Neural progenitor cell (in vitro differentiated cells): ENCODE measurements around the gene UBE2E1. TPM values are rescaled to one million over a fixed set of nuclear protein-coding genes. Genes with fewer than 3 reads are reported as not detected.
A peak's percentile ranks its signal among the peaks of the same experiment; 100 is the strongest.

Source experiments
- DNase-seq: peaks from one replicate; pipeline ENCODE4 v3.0.0-alpha.2; 2016; ENCODE audit warnings: low spot score
- H2AFZ ChIP-seq: fragments of 200-600 bp; sonication (generic); replicated peaks from 2 replicates; pipeline ENCODE4 v1.6.1; 2016; ENCODE audit warnings: antibody characterized with exemption
- H3F3A ChIP-seq: fragments of 200-600 bp; sonication (generic); 2 replicates; pipeline ENCODE4 v1.6.1; 2016; ENCODE audit warnings: antibody characterized with exemption, low read depth
- H3K27ac ChIP-seq: fragments of 200-600 bp; sonication (generic); 2 replicates; pipeline ENCODE4 v1.5.1; 2016; ENCODE audit warnings: mild to moderate bottlenecking
- H3K27me3 ChIP-seq: fragments of 200-600 bp; sonication (generic); 2 replicates; pipeline ENCODE4 v1.6.1; 2016; ENCODE audit warnings: mild to moderate bottlenecking, moderate library complexity
- H3K36me3 ChIP-seq: fragments of 200-600 bp; sonication (generic); 2 replicates; pipeline ENCODE4 v1.5.1; 2016
- H3K4me1 ChIP-seq: fragments of 200-600 bp; sonication (generic); 2 replicates; pipeline ENCODE4 v1.6.1; 2016; ENCODE audit warnings: mixed run types
- H3K4me2 ChIP-seq: fragments of 200-600 bp; sonication (generic); 2 replicates; pipeline ENCODE4 v1.6.1; 2016
- H3K4me3 ChIP-seq: fragments of 200-600 bp; sonication (generic); 2 replicates; pipeline ENCODE4 v1.5.1; 2016
- H3K79me2 ChIP-seq: fragments of 200-600 bp; sonication (generic); 2 replicates; pipeline ENCODE4 v1.6.1; 2016; ENCODE audit warnings: low read depth
- H3K9ac ChIP-seq: fragments of 200-600 bp; sonication (generic); 2 replicates; pipeline ENCODE4 v1.6.1; 2016
- H3K9me3 ChIP-seq: fragments of 200-600 bp; sonication (generic); 2 replicates; pipeline ENCODE4 v1.5.1; 2016; ENCODE audit warnings: low read depth
- H4K20me1 ChIP-seq: fragments of 200-600 bp; sonication (generic); 2 replicates; pipeline ENCODE4 v1.6.1; 2016; ENCODE audit warnings: low read depth
- H3K27ac Mint-ChIP-seq: 3 replicates; pipeline ENCODE4 v1.8.0; 2021; ENCODE audit warnings: mixed read lengths
- H3K27me3 Mint-ChIP-seq: 2 replicates; pipeline ENCODE4 v1.8.0; 2022; ENCODE audit warnings: low read depth, mild to moderate bottlenecking, inconsistent platforms, moderate library complexity, mixed read lengths; ENCODE audit not compliant: insufficient read depth
- H3K36me3 Mint-ChIP-seq: 3 replicates; pipeline ENCODE4 v1.8.0; 2021; ENCODE audit warnings: mixed read lengths
- H3K4me1 Mint-ChIP-seq: 3 replicates; pipeline ENCODE4 v1.8.0; 2021; ENCODE audit warnings: mixed read lengths
- H3K4me3 Mint-ChIP-seq: 3 replicates; pipeline ENCODE4 v1.8.0; 2021; ENCODE audit warnings: mild to moderate bottlenecking, moderate library complexity, mixed read lengths
- H3K9me3 Mint-ChIP-seq: 3 replicates; pipeline ENCODE4 v1.8.0; 2020; ENCODE audit warnings: mixed read lengths
- EZH2 ChIP-seq: fragments of 200-600 bp; sonication (generic); IDR thresholded peaks from 2 replicates; pipeline ENCODE4 v1.6.1; 2017; ENCODE audit warnings: antibody characterized with exemption, mild to moderate bottlenecking, moderate library complexity
- EZH2phosphoT487 ChIP-seq: fragments of 200-600 bp; sonication (generic); IDR thresholded peaks from 2 replicates; pipeline ENCODE4 v1.6.1; 2017; ENCODE audit warnings: antibody characterized with exemption
- total RNA-seq: library from RNA; depleted of rRNA; stranded (reverse); fragments of >200 nt; gene quantifications from 2 replicates; pipeline ENCODE4 v1.2.3, GENCODE V29; 2015; ENCODE audit warnings: low replicate concordance
- TF ChIP-seq, protein P1 (sequence below): fragments of 200-600 bp; sonication (generic); IDR thresholded peaks from 2 replicates; pipeline ENCODE4 v1.5.1; 2017; ENCODE audit warnings: antibody characterized with exemption, mild to moderate bottlenecking

Gene UBE2E1
- total RNA-seq, 1 donor from 2014 or later = 391 TPM

DNA sequence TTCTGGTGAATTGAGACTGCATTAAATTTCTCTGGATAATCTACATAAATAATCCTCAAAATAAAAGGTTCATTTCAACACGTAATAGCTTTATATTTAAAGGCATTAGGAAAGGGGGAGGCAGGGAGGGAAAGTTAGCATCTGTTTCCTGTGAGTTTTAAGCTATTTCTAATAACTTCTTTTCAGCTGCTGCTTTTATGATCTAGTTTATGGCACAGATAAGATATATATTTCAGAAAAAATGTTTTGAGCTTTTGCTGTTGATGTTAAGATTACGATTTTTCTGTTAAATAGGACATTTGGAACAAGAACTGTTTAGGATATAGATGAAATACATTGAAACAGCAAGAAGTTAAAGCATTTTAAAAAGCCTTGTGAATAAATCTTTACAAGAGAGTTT, 30.0 kb downstream of the UBE2E1 start:
- Histone ChIP-seq H3K79me2 (peaks cover 100% of the 10 kb centered on the region), H3F3A (peaks cover 9% of the 10 kb centered on the region), H3K4me3 (no peak overlapping the region), H2AFZ (no peak overlapping the region), H4K20me1 (peaks cover 100% of the 10 kb centered on the region), H3K36me3 (no peaks in the 10 kb centered on the region), H3K4me1 (peaks cover 42% of the 10 kb centered on the region), H3K9ac (no peak overlapping the region), H3K27ac (peak overlapping the region; percentile 31), H3K9me3 (no peaks in the 10 kb centered on the region), H3K27me3 (no peaks in the 10 kb centered on the region), H3K4me2 (no peak overlapping the region)
- Mint-ChIP-seq H3K4me1 (peaks cover 30% of the 10 kb centered on the region), H3K36me3 (peaks cover 4% of the 10 kb centered on the region), H3K27me3 (peaks cover 2% of the 10 kb centered on the region), H3K4me3 (no peak overlapping the region), H3K9me3 (no peaks in the 10 kb centered on the region), H3K27ac (no peak overlapping the region)
- no peak for DNase-seq
- TF ChIP-seq EZH2 = no peak

DNA sequence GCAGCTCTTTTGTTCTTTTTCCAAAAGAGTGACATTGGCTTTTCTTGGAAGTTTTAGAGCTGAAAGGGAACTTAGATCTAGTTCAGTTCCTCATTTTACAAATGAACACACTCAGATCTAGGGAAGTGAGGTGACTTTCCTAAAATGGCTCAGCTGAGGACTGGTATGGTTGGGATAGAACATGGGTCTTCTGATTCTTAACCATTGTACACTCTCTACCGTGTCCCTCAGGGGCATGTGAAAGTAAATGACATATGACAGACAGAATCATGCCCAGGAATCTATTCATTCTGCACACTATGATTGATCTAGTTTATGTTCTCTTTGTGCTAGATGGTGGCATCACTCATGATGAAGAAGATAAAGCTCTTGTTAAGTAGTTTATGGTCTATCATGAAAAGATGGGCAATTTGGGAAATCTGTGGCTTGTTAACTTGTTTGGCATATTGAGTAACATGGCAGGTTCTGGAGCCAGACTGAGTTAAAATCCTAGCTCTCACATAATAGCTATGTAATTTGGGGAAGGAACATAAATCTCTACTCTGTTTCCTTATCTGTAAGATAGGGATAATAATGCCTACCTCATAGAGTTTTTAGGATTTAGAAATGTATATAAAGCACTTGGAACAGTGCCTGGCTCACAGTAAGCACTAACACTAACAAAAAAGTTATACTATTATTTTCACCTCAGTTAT, 30.9 kb downstream of the UBE2E1 start:
- H3K4me3 ChIP-seq = no peak overlapping the region
- H3K4me1 Mint-ChIP-seq = peaks cover 30% of the 10 kb centered on the region
- H3K9me3 Mint-ChIP-seq = no peaks in the 10 kb centered on the region
- no peak for DNase-seq
- H3F3A ChIP-seq = peaks cover 9% of the 10 kb centered on the region
- H3K79me2 ChIP-seq = peaks cover 100% of the 10 kb centered on the region
- no peak overlapping the region for H3K4me3 Mint-ChIP-seq
- TF ChIP-seq EZH2phosphoT487 = no peak
- TF ChIP-seq EZH2 = no peak
- TF ChIP-seq, protein P1, sequence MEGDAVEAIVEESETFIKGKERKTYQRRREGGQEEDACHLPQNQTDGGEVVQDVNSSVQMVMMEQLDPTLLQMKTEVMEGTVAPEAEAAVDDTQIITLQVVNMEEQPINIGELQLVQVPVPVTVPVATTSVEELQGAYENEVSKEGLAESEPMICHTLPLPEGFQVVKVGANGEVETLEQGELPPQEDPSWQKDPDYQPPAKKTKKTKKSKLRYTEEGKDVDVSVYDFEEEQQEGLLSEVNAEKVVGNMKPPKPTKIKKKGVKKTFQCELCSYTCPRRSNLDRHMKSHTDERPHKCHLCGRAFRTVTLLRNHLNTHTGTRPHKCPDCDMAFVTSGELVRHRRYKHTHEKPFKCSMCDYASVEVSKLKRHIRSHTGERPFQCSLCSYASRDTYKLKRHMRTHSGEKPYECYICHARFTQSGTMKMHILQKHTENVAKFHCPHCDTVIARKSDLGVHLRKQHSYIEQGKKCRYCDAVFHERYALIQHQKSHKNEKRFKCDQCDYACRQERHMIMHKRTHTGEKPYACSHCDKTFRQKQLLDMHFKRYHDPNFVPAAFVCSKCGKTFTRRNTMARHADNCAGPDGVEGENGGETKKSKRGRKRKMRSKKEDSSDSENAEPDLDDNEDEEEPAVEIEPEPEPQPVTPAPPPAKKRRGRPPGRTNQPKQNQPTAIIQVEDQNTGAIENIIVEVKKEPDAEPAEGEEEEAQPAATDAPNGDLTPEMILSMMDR = no peak
- H3K9ac ChIP-seq = no peak overlapping the region
- peaks cover 100% of the 10 kb centered on the region for H4K20me1 ChIP-seq
- H3K27ac Mint-ChIP-seq = no peak overlapping the region
- no peaks in the 10 kb centered on the region for H3K9me3 ChIP-seq
- no peaks in the 10 kb centered on the region for H3K36me3 ChIP-seq
- H3K36me3 Mint-ChIP-seq = peaks cover 4% of the 10 kb centered on the region
- H3K4me1 ChIP-seq = peaks cover 45% of the 10 kb centered on the region
- no peak overlapping the region for H2AFZ ChIP-seq
- peak overlapping the region; percentile 31 for H3K27ac ChIP-seq
- H3K4me2 ChIP-seq = no peak overlapping the region
- H3K27me3 Mint-ChIP-seq = peaks cover 2% of the 10 kb centered on the region
- no peaks in the 10 kb centered on the region for H3K27me3 ChIP-seq

DNA sequence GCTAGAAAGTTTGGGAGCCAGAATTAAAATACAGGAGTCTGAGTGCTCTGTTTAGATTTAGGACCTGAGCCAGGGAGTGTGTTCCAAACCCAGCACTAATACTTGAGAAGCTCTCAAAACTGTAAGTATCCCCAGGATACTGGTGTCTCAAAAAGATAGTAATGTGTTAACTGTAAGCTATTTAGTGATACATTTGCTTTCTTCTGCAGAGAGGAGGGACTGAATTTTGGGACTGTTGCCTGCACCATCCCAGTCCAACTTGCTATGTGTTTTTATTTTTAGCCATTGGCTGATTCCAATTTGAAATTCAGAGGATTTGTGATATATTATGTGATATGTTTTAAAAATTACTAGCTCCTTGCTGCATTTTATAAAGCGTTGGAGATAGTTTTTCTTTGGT, 31.5 kb downstream of the UBE2E1 start:
- H3K36me3 Mint-ChIP-seq = no peaks in the 10 kb centered on the region
- Histone ChIP-seq H2AFZ (no peak overlapping the region), H3K27ac (peak overlapping the region; percentile 16), H3K4me2 (no peak overlapping the region), H3F3A (peaks cover 9% of the 10 kb centered on the region), H4K20me1 (peaks cover 100% of the 10 kb centered on the region), H3K9me3 (no peaks in the 10 kb centered on the region), H3K79me2 (peaks cover 100% of the 10 kb centered on the region), H3K27me3 (no peaks in the 10 kb centered on the region), H3K4me1 (peaks cover 45% of the 10 kb centered on the region), H3K9ac (no peak overlapping the region), H3K36me3 (no peaks in the 10 kb centered on the region), H3K4me3 (no peak overlapping the region)
- H3K9me3 Mint-ChIP-seq = no peaks in the 10 kb centered on the region
- DNase-seq = no peak
- no peak overlapping the region for H3K27ac Mint-ChIP-seq
- H3K4me3 Mint-ChIP-seq = no peak overlapping the region
- no peak for TF ChIP-seq EZH2phosphoT487
- no peak for TF ChIP-seq EZH2
- TF ChIP-seq, protein P1 = no peak
- H3K27me3 Mint-ChIP-seq = peaks cover 2% of the 10 kb centered on the region
- peaks cover 30% of the 10 kb centered on the region for H3K4me1 Mint-ChIP-seq

DNA sequence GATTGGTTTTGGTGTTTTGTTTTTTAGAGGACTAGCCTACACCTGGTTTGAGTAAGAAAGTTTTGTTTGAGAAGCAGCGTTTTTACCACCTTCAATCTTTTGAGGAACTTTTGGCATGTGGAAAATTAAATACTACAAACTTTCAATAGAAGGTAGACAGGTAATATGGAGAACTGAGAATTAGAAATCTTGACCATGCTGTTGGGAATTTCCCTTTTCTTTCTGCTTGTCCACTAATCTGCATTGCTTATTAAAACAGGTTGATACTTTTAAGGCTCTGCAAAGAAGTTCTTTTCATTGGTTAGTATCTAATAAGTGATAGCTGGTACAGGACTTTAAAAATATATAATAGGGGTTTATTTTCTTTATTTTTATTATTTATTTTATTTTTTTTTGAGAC, 31.9 kb downstream of the UBE2E1 start:
- Histone ChIP-seq H3K4me1 (peaks cover 45% of the 10 kb centered on the region), H3K27me3 (no peaks in the 10 kb centered on the region), H3F3A (peaks cover 9% of the 10 kb centered on the region), H3K36me3 (no peaks in the 10 kb centered on the region), H3K9me3 (no peaks in the 10 kb centered on the region), H3K27ac (no peak overlapping the region), H3K4me2 (no peak overlapping the region), H4K20me1 (peaks cover 100% of the 10 kb centered on the region), H2AFZ (no peak overlapping the region), H3K79me2 (peaks cover 100% of the 10 kb centered on the region), H3K4me3 (no peak overlapping the region), H3K9ac (no peak overlapping the region)
- DNase-seq = no peak
- peaks cover 30% of the 10 kb centered on the region for H3K4me1 Mint-ChIP-seq
- no peak overlapping the region for H3K27ac Mint-ChIP-seq
- no peaks in the 10 kb centered on the region for H3K9me3 Mint-ChIP-seq
- TF ChIP-seq EZH2phosphoT487 (no peak), EZH2 (no peak)
- TF ChIP-seq, protein P1 = no peak
- no peak overlapping the region for H3K4me3 Mint-ChIP-seq
- H3K36me3 Mint-ChIP-seq = no peaks in the 10 kb centered on the region
- peaks cover 2% of the 10 kb centered on the region for H3K27me3 Mint-ChIP-seq
